NCI-H128 (cell line): ENCODE data around the gene DOCK9.
"Not testable (repeated sequence)": the region's sequence is repeated elsewhere in the genome, so short reads cannot be mapped to it uniquely, and the experiment has no call there.

ENCODE experiments used
- DNase-seq: peaks from one replicate; lab custom pipeline; 2025; ENCODE audit not compliant: unreplicated experiment; lab: John Stamatoyannopoulos, UW

Gene DOCK9

GRCh38 chr13:98826146-98826545 lies 151.7 kb downstream of the DOCK9 start:
- DNase-seq, result no peak

GRCh38 chr13:98825659-98826058 lies 152.2 kb downstream of the DOCK9 start:
- DNase-seq, result no peak

GRCh38 chr13:98824376-98825160 lies 153.3 kb downstream of the DOCK9 start:
- DNase-seq, result no peak

GRCh38 chr13:98823442-98823841 lies 154.4 kb downstream of the DOCK9 start:
- no peak for DNase-seq

- DNase-seq, result no peak
These were observed 155.6 kb downstream of the DOCK9 start for GRCh38 chr13:98822225-98822606.

- DNase-seq, result no peak
These were observed 156.3 kb downstream of the DOCK9 start for GRCh38 chr13:98821372-98822224.

GRCh38 chr13:98820744-98821371 lies 157.0 kb downstream of the DOCK9 start:
- DNase-seq, result no peak

GRCh38 chr13:98820300-98820699 lies 157.6 kb downstream of the DOCK9 start:
- no peak for DNase-seq

GRCh38 chr13:98819382-98820010 lies 158.4 kb downstream of the DOCK9 start:
- no peak for DNase-seq

- no peak for DNase-seq
These were observed 161.5 kb downstream of the DOCK9 start for GRCh38 chr13:98816406-98816805.

- DNase-seq, result no peak
These were observed 163.9 kb downstream of the DOCK9 start for GRCh38 chr13:98813993-98814392.

GRCh38 chr13:98812186-98812790 lies 165.6 kb downstream of the DOCK9 start:
- DNase-seq, result not testable (repeated sequence)

GRCh38 chr13:98810746-98811145 lies 167.1 kb downstream of the DOCK9 start:
- no peak for DNase-seq

GRCh38 chr13:98809345-98809777 lies 168.5 kb downstream of the DOCK9 start:
- DNase-seq, result no peak

- no peak for DNase-seq
These were observed 170.1 kb downstream of the DOCK9 start for GRCh38 chr13:98807774-98808173.

- no peak for DNase-seq
These were observed 173.5 kb downstream of the DOCK9 start for GRCh38 chr13:98804336-98804855.

- DNase-seq, result no peak
These were observed 173.9 kb downstream of the DOCK9 start for GRCh38 chr13:98803921-98804320.

- no peak for DNase-seq
These were observed 174.7 kb downstream of the DOCK9 start for GRCh38 chr13:98803111-98803561.

GRCh38 chr13:98802559-98802958 lies 175.3 kb downstream of the DOCK9 start:
- no peak for DNase-seq

GRCh38 chr13:98801626-98802418 lies 176.0 kb downstream of the DOCK9 start:
- DNase-seq, result no peak
